CD8-positive, alpha-beta memory T cell (primary cell): ENCODE results near the gene HHAT. TPM values are rescaled to one million over a fixed set of nuclear protein-coding genes. Genes with fewer than 3 reads are reported as not detected.
A peak's percentile ranks its signal among the peaks of the same experiment; 100 is the strongest.

Source experiments
- CTCF ChIA-PET: fragments of 350-600 bp; sonication (Branson Sonifier 250); formaldehyde crosslinking; loops from one replicate; lab custom pipeline; 2021; ENCODE audit warnings: antibody characterized with exemption; lab: Charles Lee
- POLR2A ChIA-PET: fragments of 350-600 bp; sonication (Branson Sonifier 250); formaldehyde crosslinking; loops from one replicate; lab custom pipeline; 2021; ENCODE audit warnings: antibody characterized with exemption; lab: Charles Lee
- DNase-seq, 5 donors: peaks; one replicate each; pipeline versions ENCODE4 v3.0.0 to v3.0.0-alpha.2; 2020 to 2022; ENCODE audit warnings: mixed read lengths in 1 of 5
- H3K27ac ChIP-seq: one replicate; pipeline ENCODE4 v1.7.0; 2013; ENCODE audit warnings: low read depth, mild to moderate bottlenecking, low read length, moderate library complexity
- H3K27me3 ChIP-seq: 2 replicates; pipeline ENCODE4 v1.7.0; 2013; ENCODE audit warnings: low read length, mild to moderate bottlenecking; ENCODE audit not compliant: insufficient read depth, poor library complexity, severe bottlenecking
- H3K36me3 ChIP-seq: 2 replicates; pipeline ENCODE4 v1.7.0; 2013; ENCODE audit warnings: mild to moderate bottlenecking, low read length, moderate library complexity; ENCODE audit not compliant: insufficient read depth
- H3K4me1 ChIP-seq: 2 replicates; pipeline ENCODE4 v1.7.0; 2013; ENCODE audit warnings: mild to moderate bottlenecking, low read length, moderate library complexity; ENCODE audit not compliant: insufficient read depth
- H3K4me3 ChIP-seq: 2 replicates; pipeline ENCODE4 v1.7.0; 2013; ENCODE audit warnings: mild to moderate bottlenecking, low read length
- H3K9me3 ChIP-seq: 2 replicates; pipeline ENCODE4 v1.7.0; 2013; ENCODE audit warnings: mild to moderate bottlenecking, low read length
- H3K27ac Mint-ChIP-seq, 8 donors: one replicate each; pipeline ENCODE4 v1.8.0; 2020 to 2021; ENCODE audit warnings: mixed read lengths in 8 of 8, mild to moderate bottlenecking in 6 of 8, inconsistent platforms in 3 of 8, moderate library complexity in 3 of 8
- H3K27me3 Mint-ChIP-seq, 2 donors: one replicate each; pipeline ENCODE4 v1.8.0; 2020 to 2021; ENCODE audit warnings: mixed read lengths in 2 of 2, mild to moderate bottlenecking in 1 of 2, moderate library complexity in 1 of 2
- H3K36me3 Mint-ChIP-seq, 3 donors: one replicate each; pipeline ENCODE4 v1.8.0; 2020 to 2021; ENCODE audit warnings: mixed read lengths in 3 of 3, inconsistent platforms in 1 of 3, mild to moderate bottlenecking in 1 of 3
- H3K4me1 Mint-ChIP-seq, 3 donors: one replicate each; pipeline ENCODE4 v1.8.0; 2020 to 2021; ENCODE audit warnings: mixed read lengths in 3 of 3, inconsistent platforms in 1 of 3, mild to moderate bottlenecking in 1 of 3
- H3K4me3 Mint-ChIP-seq, 7 donors: one replicate each; pipeline ENCODE4 v1.8.0; 2020 to 2021; ENCODE audit warnings: mixed read lengths in 7 of 7, mild to moderate bottlenecking in 6 of 7, moderate library complexity in 4 of 7, inconsistent platforms in 2 of 7
- H3K9me3 Mint-ChIP-seq, 5 donors: one replicate each; pipeline ENCODE4 v1.8.0; 2020 to 2022; ENCODE audit warnings: mixed read lengths in 5 of 5, mild to moderate bottlenecking in 3 of 5, moderate library complexity in 2 of 5, inconsistent platforms in 1 of 5
- polyA plus RNA-seq: library from polyadenylated mRNA; unstranded; fragments of 300-500 nt; fragmentation: Illumina TruSeq; gene quantifications from one replicate; pipeline ENCODE4 v1.2.3, GENCODE V29; 2021
- total RNA-seq, 2 experiments: library from RNA; stranded (reverse); gene quantifications; one replicate each; pipeline ENCODE4 v1.2.3, GENCODE V29; 2021

HHAT gene
- total and polyA plus RNA-seq, 3 experiments from 2014 or later = 1.4 to 4.6 (median 2.1) TPM

- H3K4me3 Mint-ChIP-seq = peak overlapping the region; percentile 33 to 76 (median 67)
- H3K27me3 Mint-ChIP-seq = peaks cover 0 to 2% of the 10 kb centered on the region in 2 donors
- peaks cover 39 to 55% (median 42%) of the 10 kb centered on the region in 3 donors for H3K4me1 Mint-ChIP-seq
- Histone ChIP-seq H3K36me3 (no peaks in the 10 kb centered on the region), H3K9me3 (no peaks in the 10 kb centered on the region), H3K27ac (peak overlapping the region; percentile 76), H3K4me1 (peaks cover 29% of the 10 kb centered on the region), H3K4me3 (no peak overlapping the region), H3K27me3 (no peaks in the 10 kb centered on the region)
- H3K9me3 Mint-ChIP-seq = no peaks in the 10 kb centered on the region
- ChIA-PET POLR2A (interaction anchor here (0.7 to 1.1 kb wide), 2 partner anchors 8 to 28 kb away, joined by 3 to 4 read pairs; no protein-coding TSS in a partner anchor), CTCF (interaction anchor here (0.9 to 2.3 kb wide), 10 partner anchors 9 to 991 kb away, joined by 3 to 7 read pairs (median 4); partner anchors contain the start of gene UTP25)
- peaks cover 0 to 5% (median 0%) of the 10 kb centered on the region in 3 donors for H3K36me3 Mint-ChIP-seq
- peak; percentile 17 to 83 (median 34) for DNase-seq
- H3K27ac Mint-ChIP-seq = peak overlapping the region; percentile 52 to 96 (median 90)
Measured at GRCh38 chr1:210332719-210333398, 4.2 kb downstream of the HHAT start.

GRCh38 chr1:210335001-210335400, 6.3 kb downstream of the HHAT start:
- ChIA-PET POLR2A (no interaction called here), CTCF (interaction anchor here (2.3 kb wide), 1 partner anchor 39 kb away, joined by 5 read pairs; no protein-coding TSS in a partner anchor)
- Histone ChIP-seq H3K4me1 (peaks cover 18% of the 10 kb centered on the region), H3K27me3 (no peaks in the 10 kb centered on the region), H3K9me3 (no peaks in the 10 kb centered on the region), H3K4me3 (no peak overlapping the region), H3K36me3 (no peaks in the 10 kb centered on the region), H3K27ac (no peak overlapping the region)
- peaks cover 0 to 2% of the 10 kb centered on the region in 2 donors for H3K27me3 Mint-ChIP-seq
- no peaks in the 10 kb centered on the region for H3K9me3 Mint-ChIP-seq
- H3K36me3 Mint-ChIP-seq = no peaks in the 10 kb centered on the region
- no peak overlapping the region for H3K27ac Mint-ChIP-seq
- no peak overlapping the region for H3K4me3 Mint-ChIP-seq
- H3K4me1 Mint-ChIP-seq = peaks cover 24 to 37% (median 27%) of the 10 kb centered on the region in 3 donors
- no peak for DNase-seq

- Mint-ChIP-seq H3K36me3 (no peaks in the 10 kb centered on the region), H3K4me3 (no peak overlapping the region), H3K27ac (no peak overlapping the region), H3K27me3 (peaks cover 0 to 2% of the 10 kb centered on the region in 2 donors), H3K4me1 (peaks cover 19 to 35% (median 25%) of the 10 kb centered on the region in 3 donors), H3K9me3 (no peaks in the 10 kb centered on the region)
- peaks cover 32% of the 10 kb centered on the region for H3K4me1 ChIP-seq
- H3K27ac ChIP-seq = no peak overlapping the region
- CTCF ChIA-PET = no interaction called here
- H3K27me3 ChIP-seq = no peaks in the 10 kb centered on the region
- POLR2A ChIA-PET = no interaction called here
- no peaks in the 10 kb centered on the region for H3K36me3 ChIP-seq
- no peak overlapping the region for H3K4me3 ChIP-seq
- H3K9me3 ChIP-seq = no peaks in the 10 kb centered on the region
- DNase-seq = no peak
Measured at GRCh38 chr1:210336362-210336761, 7.7 kb downstream of the HHAT start.

GRCh38 chr1:210339500-210339899, 10.8 kb downstream of the HHAT start:
- H3K36me3 ChIP-seq = no peaks in the 10 kb centered on the region
- H3K9me3 ChIP-seq = no peaks in the 10 kb centered on the region
- peak overlapping the region in 1 of 7 donors; percentile 45 for H3K4me3 Mint-ChIP-seq
- no peak overlapping the region for H3K27ac ChIP-seq
- H3K27ac Mint-ChIP-seq = peak overlapping the region in 1 of 8 donors; percentile 24
- H3K4me1 Mint-ChIP-seq = peaks cover 0 to 24% (median 6%) of the 10 kb centered on the region in 3 donors
- no peaks in the 10 kb centered on the region for H3K9me3 Mint-ChIP-seq
- H3K4me1 ChIP-seq = peaks cover 34% of the 10 kb centered on the region
- no peaks in the 10 kb centered on the region for H3K36me3 Mint-ChIP-seq
- no peaks in the 10 kb centered on the region for H3K27me3 Mint-ChIP-seq
- ChIA-PET POLR2A (no interaction called here), CTCF (no interaction called here)
- no peaks in the 10 kb centered on the region for H3K27me3 ChIP-seq
- no peak for DNase-seq
- no peak overlapping the region for H3K4me3 ChIP-seq

- no peaks in the 10 kb centered on the region for H3K27me3 Mint-ChIP-seq
- no peaks in the 10 kb centered on the region for H3K27me3 ChIP-seq
- H3K36me3 ChIP-seq = no peaks in the 10 kb centered on the region
- H3K4me1 Mint-ChIP-seq = peaks cover 0 to 24% (median 6%) of the 10 kb centered on the region in 3 donors
- peak overlapping the region; percentile 6 to 88 (median 58) for H3K27ac Mint-ChIP-seq
- DNase-seq = no peak
- H3K36me3 Mint-ChIP-seq = no peaks in the 10 kb centered on the region
- H3K9me3 Mint-ChIP-seq = no peaks in the 10 kb centered on the region
- peaks cover 34% of the 10 kb centered on the region for H3K4me1 ChIP-seq
- H3K4me3 ChIP-seq = no peak overlapping the region
- POLR2A ChIA-PET = interaction anchor here (0.7 kb wide), 1 partner anchor 8 kb away, joined by 3 read pairs; no protein-coding TSS in a partner anchor
- CTCF ChIA-PET = interaction anchor here (0.8 to 4.0 kb wide), 3 partner anchors 11 to 34 kb away, joined by 4 to 17 read pairs (median 5); partner anchors contain the start of gene HHAT
- no peaks in the 10 kb centered on the region for H3K9me3 ChIP-seq
- peak overlapping the region in 6 of 7 donors; percentile 3 to 70 (median 56) for H3K4me3 Mint-ChIP-seq
- no peak overlapping the region for H3K27ac ChIP-seq
Measured at GRCh38 chr1:210340311-210340710, 11.6 kb downstream of the HHAT start.

- ChIA-PET CTCF (interaction anchor here (0.8 to 4.0 kb wide), 3 partner anchors 11 to 33 kb away, joined by 4 to 17 read pairs (median 5); partner anchors contain the start of gene HHAT), POLR2A (interaction anchor here (0.7 to 0.8 kb wide), 2 partner anchors 8 to 12 kb away, joined by 3 read pairs; partner anchors contain the start of gene HHAT)
- no peak overlapping the region for H3K4me3 ChIP-seq
- Mint-ChIP-seq H3K4me1 (peaks cover 0 to 24% (median 6%) of the 10 kb centered on the region in 3 donors), H3K27me3 (no peaks in the 10 kb centered on the region), H3K4me3 (peak overlapping the region in 6 of 7 donors; percentile 3 to 70 (median 56)), H3K27ac (peak overlapping the region; percentile 6 to 92 (median 78)), H3K9me3 (no peaks in the 10 kb centered on the region), H3K36me3 (no peaks in the 10 kb centered on the region)
- peak in 1 of 5 donors; percentile 4 for DNase-seq
- no peak overlapping the region for H3K27ac ChIP-seq
- peaks cover 34% of the 10 kb centered on the region for H3K4me1 ChIP-seq
- no peaks in the 10 kb centered on the region for H3K9me3 ChIP-seq
- H3K27me3 ChIP-seq = no peaks in the 10 kb centered on the region
- no peaks in the 10 kb centered on the region for H3K36me3 ChIP-seq
Measured at GRCh38 chr1:210340841-210341240, 12.1 kb downstream of the HHAT start.

GRCh38 chr1:210342986-210343780, 14.5 kb downstream of the HHAT start:
- DNase-seq = no peak
- Mint-ChIP-seq H3K36me3 (no peaks in the 10 kb centered on the region), H3K27me3 (no peaks in the 10 kb centered on the region), H3K4me1 (peaks cover 11 to 28% (median 12%) of the 10 kb centered on the region in 3 donors), H3K27ac (no peak overlapping the region), H3K9me3 (no peaks in the 10 kb centered on the region), H3K4me3 (no peak overlapping the region)
- Histone ChIP-seq H3K27me3 (no peaks in the 10 kb centered on the region), H3K4me1 (peaks cover 34% of the 10 kb centered on the region), H3K9me3 (no peaks in the 10 kb centered on the region), H3K4me3 (no peak overlapping the region), H3K27ac (no peak overlapping the region), H3K36me3 (no peaks in the 10 kb centered on the region)
- ChIA-PET CTCF (interaction anchor here (0.6 to 4.0 kb wide), 5 partner anchors 11 to 64 kb away, joined by 3 to 17 read pairs (median 4); partner anchors contain the start of gene HHAT), POLR2A (no interaction called here)
